Muscle of arm (tissue), 12 donors: ENCODE results near the gene LYPD8. TPM values are rescaled to one million over a fixed set of nuclear protein-coding genes. Genes with fewer than 3 reads are reported as not detected.

Experiments
- DNase-seq: peaks from one replicate; pipeline ENCODE4 v3.0.0-alpha.2; 2013
- polyA plus RNA-seq, 12 donors: library from polyadenylated mRNA; unstranded; fragments of 120-200 nt; gene quantifications; one replicate each; pipeline ENCODE4 v1.2.1, GENCODE V29; 2013; ENCODE audit not compliant: insufficient read length in 12 of 12

LYPD8 gene
- polyA plus RNA-seq, 12 donors = not detected

DNA sequence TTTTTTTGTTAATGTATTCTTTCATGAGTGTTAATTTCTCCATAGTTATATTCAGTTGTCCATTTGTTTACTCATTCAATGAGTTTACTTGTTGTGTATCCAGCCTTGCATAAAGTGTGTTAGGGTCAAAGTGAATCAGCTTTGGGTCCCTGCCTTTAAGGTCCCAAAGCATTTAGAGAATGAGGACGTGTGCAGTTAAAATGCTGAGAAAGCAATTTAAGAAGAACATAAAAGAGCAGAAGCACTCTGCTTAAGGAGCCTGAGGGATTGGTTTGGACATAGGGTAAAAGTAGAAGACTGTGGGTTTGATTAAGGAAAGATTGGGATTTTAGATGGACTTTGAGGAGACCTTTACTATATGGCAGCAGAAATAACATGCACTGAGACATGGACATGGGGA lies 56.5 kb downstream of the LYPD8 start:
- DNase-seq = no peak

DNA sequence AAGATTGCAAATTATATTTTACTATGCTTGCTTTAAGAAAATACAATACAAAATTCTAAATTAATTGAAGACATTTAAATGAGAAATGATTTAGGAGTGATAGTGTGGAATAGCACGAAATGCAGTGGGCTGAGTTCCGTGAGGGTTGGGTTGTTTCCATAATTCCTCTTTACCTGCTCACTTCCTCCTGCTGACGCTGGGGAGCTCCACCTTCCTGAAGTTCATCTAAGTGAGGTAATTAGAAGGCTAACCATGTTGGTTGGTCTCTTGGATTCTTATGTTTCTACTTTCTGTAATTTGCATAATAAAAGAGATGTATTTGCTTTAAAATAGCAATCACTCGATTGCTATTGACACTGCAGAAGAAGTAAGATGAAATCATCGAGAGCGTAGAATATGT lies 57.7 kb downstream of the LYPD8 start:
- DNase-seq = no peak

DNA sequence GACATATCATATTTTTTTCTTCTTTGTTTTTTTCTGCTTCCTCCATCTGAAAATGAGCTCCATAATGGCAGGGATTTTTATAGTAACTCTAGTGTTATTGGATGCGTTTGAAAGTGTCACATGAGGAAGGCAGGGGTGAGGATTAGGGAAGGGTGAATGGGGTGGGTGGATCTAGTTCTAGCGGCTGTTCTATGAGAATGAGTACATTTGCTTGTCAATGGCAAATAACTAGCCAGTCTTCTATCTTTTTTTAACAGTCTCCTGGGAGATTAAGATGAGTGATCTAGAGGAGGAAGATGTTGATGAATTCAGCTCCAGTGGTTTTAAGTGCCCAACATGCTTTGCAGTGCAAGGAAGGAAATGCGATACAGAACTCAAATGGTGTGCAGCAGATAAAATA lies 58.8 kb downstream of the LYPD8 start:
- DNase-seq = no peak

DNA sequence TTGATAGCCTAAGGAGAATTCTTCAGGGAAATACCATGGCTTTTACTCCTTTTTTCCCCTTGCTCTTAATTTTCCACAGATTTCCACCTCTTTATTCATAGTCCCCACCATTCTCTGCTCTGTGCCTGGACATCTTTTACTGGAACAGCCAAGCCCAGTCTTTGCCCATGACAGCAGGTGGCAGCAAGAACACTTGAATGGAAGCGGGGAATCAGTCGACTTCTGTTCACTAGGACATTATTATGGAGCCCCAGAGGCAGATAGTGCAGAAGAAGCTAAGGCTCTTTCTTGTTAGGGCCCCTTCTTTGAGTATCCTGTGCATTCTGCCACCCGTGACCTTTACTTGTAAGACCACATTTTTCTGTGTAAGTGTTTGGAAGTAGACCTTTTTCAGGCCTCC lies 59.3 kb downstream of the LYPD8 start:
- DNase-seq = no peak

DNA sequence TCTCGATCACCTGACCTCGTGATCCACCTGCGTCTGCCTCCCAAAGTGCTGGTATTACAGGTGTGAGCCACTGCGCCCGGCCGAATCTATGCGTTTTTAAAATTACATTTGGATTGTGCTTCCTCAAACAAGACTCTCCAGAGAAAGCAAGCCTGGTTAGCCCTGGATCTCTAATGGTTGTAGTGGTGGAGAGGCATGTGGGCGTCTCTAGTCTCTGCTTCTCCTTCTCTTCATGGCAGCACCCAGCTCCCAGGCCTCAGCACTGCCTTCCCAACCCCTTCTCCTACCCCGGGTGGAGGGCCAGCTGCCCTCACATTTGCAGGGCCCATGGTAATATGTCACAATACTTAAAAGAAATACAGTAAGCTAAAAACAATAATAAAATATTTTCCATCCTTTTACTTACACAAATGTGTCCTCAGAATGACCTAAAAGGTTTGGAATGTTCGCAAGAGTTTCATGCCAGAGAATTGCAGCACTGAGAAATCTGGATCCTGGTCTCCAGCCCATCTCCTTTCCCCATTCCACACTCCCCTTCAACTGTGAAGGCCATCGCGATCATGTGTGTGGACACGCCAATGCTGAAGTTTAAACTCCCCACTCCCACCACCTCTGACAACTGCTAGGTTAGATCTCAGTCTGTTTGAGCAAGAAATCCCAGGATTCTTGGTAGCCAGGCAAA lies 60.0 kb downstream of the LYPD8 start:
- DNase-seq = no peak

DNA sequence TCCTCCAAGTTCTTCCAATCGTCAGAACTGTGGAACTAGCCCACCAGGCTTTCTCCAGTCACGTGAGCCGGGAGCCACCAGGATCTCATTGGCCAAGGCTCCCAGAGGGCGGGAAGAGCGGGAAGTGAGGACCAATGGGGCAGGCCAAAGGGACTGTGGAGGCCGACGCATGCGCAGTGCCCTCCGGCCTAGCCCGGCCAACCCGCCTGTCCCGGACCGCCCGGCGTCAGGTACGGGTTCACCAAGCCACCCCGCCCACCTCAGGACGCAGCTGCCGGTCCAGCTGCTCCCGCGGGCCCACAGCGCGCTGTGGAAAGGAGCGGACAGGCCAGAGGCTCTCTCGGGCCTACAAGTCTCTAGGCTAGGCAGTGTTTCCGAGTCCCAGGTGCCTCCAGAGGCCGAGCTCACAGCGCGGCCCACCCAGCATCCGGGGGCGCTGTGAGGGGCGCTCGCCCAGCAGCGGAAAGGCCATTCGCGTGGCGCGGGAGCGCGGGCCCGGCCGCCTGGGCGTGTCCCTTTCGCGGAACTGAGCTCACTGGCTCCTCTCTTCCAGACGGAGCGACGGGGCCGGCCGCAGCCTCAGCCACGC lies 63.9 kb downstream of the LYPD8 start:
- DNase-seq = no peak

Other genes starting within 250 kb of the LYPD8 start
- under 1 TPM in 2 of 12 donors, not detected in 10; 0.03 TPM for gene OR2G6, start 247.7 kb downstream of the LYPD8 start, polyA plus RNA-seq
- gene OR2T29, start 193.0 kb downstream of the LYPD8 start, polyA plus RNA-seq = not detected
- not detected for gene OR2T34, start 181.0 kb downstream of the LYPD8 start, polyA plus RNA-seq
- gene OR2T10, start 158.1 kb downstream of the LYPD8 start, polyA plus RNA-seq = not detected
- gene OR2T11, start 120.7 kb downstream of the LYPD8 start, polyA plus RNA-seq = under 1 TPM in 1 of 12 donors, not detected in 11; 0.04 TPM
- not detected for gene OR2T35, start 110.5 kb downstream of the LYPD8 start, polyA plus RNA-seq
- gene OR2T27, start 100.2 kb downstream of the LYPD8 start, polyA plus RNA-seq = not detected
- gene OR14I1, start 53.0 kb downstream of the LYPD8 start, polyA plus RNA-seq = not detected
- 10 to 100 TPM in 11 of 12 donors, not detected in 1; 16.1 to 22.1 (median 18.2) TPM for gene SH3BP5L, start 70.2 kb upstream of the LYPD8 start, polyA plus RNA-seq
- 10 to 100 TPM in 11 of 12 donors, not detected in 1; 12.1 to 19.0 (median 15.7) TPM for gene ZNF672, start 82.5 kb upstream of the LYPD8 start, polyA plus RNA-seq
- gene ZNF692, start 103.3 kb upstream of the LYPD8 start, polyA plus RNA-seq = 10 to 100 TPM in 11 of 12 donors, not detected in 1; 22.6 to 54.3 (median 26.1) TPM
- 1 to 10 TPM in 10 of 12 donors, not detected in 2; 4.4 to 6.3 (median 5.5) TPM for gene PGBD2, start 150.5 kb upstream of the LYPD8 start, polyA plus RNA-seq